ENCODE measurements around the gene INSR. TPM values are rescaled to one million over a fixed set of nuclear protein-coding genes. Genes with fewer than 3 reads are reported as not detected.

Gene INSR
- total RNA-seq, 4 donors from 2014 or later, result 134 to 252 (median 164) TPM

GRCh38 chr19:7125221-7125620, 169.0 kb downstream of the INSR start:
- peaks cover 4 to 12% of the 10 kb centered on the region in 2 donors for H3K9me3 ChIP-seq
- 99 to 100% methylated on average over 5 to 16 of the region's 16 CpGs for WGBS, 2 donors (ENCODE audit: low coverage in 1 of 2)
- intact Hi-C loops (cut with DNase I; ENCODE audit: low total_unique reads), result no loop called here
- no peak for TF ChIP-seq EP300 (IDR thresholded peaks at IDR 0.05; ENCODE audit: low read depth)
- no peak for TF ChIP-seq POLR2A (IDR thresholded peaks at IDR 0.05)
- TF ChIP-seq POLR2AphosphoS5 (IDR thresholded peaks at IDR 0.05), result no peak
- TF ChIP-seq CTCF (IDR thresholded peaks at IDR 0.05), result no peak
- in situ Hi-C loops (cut with MboI; ENCODE audit: low pct_ligation_motif_present in 1 of 4, low pct_unique_long_range_greater_than_20kb in 1 of 4, low sequenced_read_pairs in 3 of 4), result no loop called here
- H3K4me1 ChIP-seq, result no peaks in the 10 kb centered on the region
- no peaks in the 10 kb centered on the region for H3K27me3 ChIP-seq
- no peak overlapping the region for H3K4me3 ChIP-seq
- no peak for DNase-seq
- H3K27ac ChIP-seq, result no peak overlapping the region
- peaks cover 0 to 77% (median 39%) of the 10 kb centered on the region in 4 donors for H3K36me3 ChIP-seq

- TF ChIP-seq POLR2AphosphoS5 (IDR thresholded peaks at IDR 0.05), result no peak
- TF ChIP-seq CTCF (IDR thresholded peaks at IDR 0.05), result no peak
- no peak for TF ChIP-seq EP300 (IDR thresholded peaks at IDR 0.05; ENCODE audit: low read depth)
- no peak for TF ChIP-seq POLR2A (IDR thresholded peaks at IDR 0.05)
- 44 to 50% methylated on average over 3 of the region's 3 CpGs for WGBS, 2 donors (ENCODE audit: low coverage in 1 of 2)
- in situ Hi-C loops (cut with MboI; ENCODE audit: low pct_ligation_motif_present in 1 of 4, low pct_unique_long_range_greater_than_20kb in 1 of 4, low sequenced_read_pairs in 3 of 4) (loop anchor here in 1 of 4 donors (25.0 kb wide), 1 partner anchor 213 kb away; the partner anchor contains the start of gene ARHGEF18), intact Hi-C loops (cut with DNase I; ENCODE audit: low total_unique reads) (no loop called here)
- no peak overlapping the region for H3K4me3 ChIP-seq
- no peak for DNase-seq
- no peaks in the 10 kb centered on the region for H3K27me3 ChIP-seq
- H3K4me1 ChIP-seq, result no peaks in the 10 kb centered on the region
- peaks cover 0 to 74% (median 39%) of the 10 kb centered on the region in 4 donors for H3K36me3 ChIP-seq
- no peak overlapping the region for H3K27ac ChIP-seq
- peaks cover 4 to 12% of the 10 kb centered on the region in 2 donors for H3K9me3 ChIP-seq
Measured at GRCh38 chr19:7124782-7125181, 169.4 kb downstream of the INSR start.

DNA sequence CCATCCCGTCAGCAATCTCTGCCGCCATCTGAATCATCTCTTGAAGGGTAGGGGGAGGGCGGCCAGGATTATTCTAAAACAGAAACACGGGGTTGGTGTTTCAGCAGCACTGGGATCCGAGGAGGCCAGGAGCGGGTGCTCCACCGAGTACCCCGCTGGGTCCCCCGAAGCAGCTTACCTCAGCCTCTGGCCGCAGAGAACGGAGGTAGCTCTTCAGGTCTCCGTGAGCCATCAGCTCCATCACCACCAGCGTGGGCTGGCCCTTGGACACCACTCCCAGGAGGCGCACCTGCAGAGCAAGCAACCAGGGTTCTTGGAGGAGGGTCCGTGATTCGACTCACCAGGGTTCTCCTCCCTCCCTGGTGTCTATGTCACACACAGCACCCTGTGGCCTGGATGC, 171.5 kb downstream of the INSR start:
- no peak overlapping the region for H3K27ac ChIP-seq
- H3K36me3 ChIP-seq, result peaks cover 0 to 65% (median 36%) of the 10 kb centered on the region in 4 donors
- intact Hi-C loops (cut with DNase I; ENCODE audit: low total_unique reads), result no loop called here
- TF ChIP-seq CTCF (IDR thresholded peaks at IDR 0.05), result no peak
- TF ChIP-seq POLR2AphosphoS5 (IDR thresholded peaks at IDR 0.05), result no peak
- TF ChIP-seq EP300 (IDR thresholded peaks at IDR 0.05; ENCODE audit: low read depth), result no peak
- no peak for TF ChIP-seq POLR2A (IDR thresholded peaks at IDR 0.05)
- no peaks in the 10 kb centered on the region for H3K27me3 ChIP-seq
- no peak for DNase-seq
- H3K4me1 ChIP-seq, result no peaks in the 10 kb centered on the region
- WGBS, 2 donors (ENCODE audit: low coverage in 1 of 2), result 93 to 96% methylated on average over 2 to 16 of the region's 16 CpGs
- in situ Hi-C loops (cut with MboI; ENCODE audit: low pct_ligation_motif_present in 1 of 4, low pct_unique_long_range_greater_than_20kb in 1 of 4, low sequenced_read_pairs in 3 of 4), result loop anchor here in 1 of 4 donors (25.0 kb wide), 1 partner anchor 215 kb away; the partner anchor contains the start of gene ARHGEF18
- H3K4me3 ChIP-seq, result no peak overlapping the region
- peaks cover 4 to 12% of the 10 kb centered on the region in 2 donors for H3K9me3 ChIP-seq

DNA sequence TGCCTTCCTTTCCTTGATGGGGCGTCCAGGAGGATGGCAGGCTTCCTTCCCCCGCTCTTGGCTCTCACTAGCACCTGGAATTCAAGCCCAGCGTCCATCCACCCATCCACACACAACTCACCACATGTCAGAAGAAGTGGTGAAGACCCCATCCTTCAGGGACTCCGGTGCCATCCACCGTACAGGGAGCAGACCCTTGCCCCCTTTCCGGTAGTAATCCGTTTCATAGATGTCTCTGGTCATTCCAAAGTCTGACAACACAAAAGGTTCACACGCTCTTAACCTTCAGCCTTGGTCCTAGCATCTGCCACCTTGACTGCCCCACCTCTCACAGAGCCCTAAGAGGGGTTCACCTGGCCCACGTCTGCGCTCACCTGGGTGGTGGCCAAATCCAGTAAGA, 173.7 kb downstream of the INSR start:
- H3K36me3 ChIP-seq, result peaks cover 0 to 56% (median 22%) of the 10 kb centered on the region in 4 donors
- in situ Hi-C loops (cut with MboI; ENCODE audit: low pct_ligation_motif_present in 1 of 4, low pct_unique_long_range_greater_than_20kb in 1 of 4, low sequenced_read_pairs in 3 of 4), result loop anchor here in 1 of 4 donors (25.0 kb wide), 1 partner anchor 217 kb away; the partner anchor contains the start of gene ARHGEF18
- no peaks in the 10 kb centered on the region for H3K27me3 ChIP-seq
- H3K9me3 ChIP-seq, result no peaks in the 10 kb centered on the region
- intact Hi-C loops (cut with DNase I; ENCODE audit: low total_unique reads), result no loop called here
- no peak for DNase-seq
- TF ChIP-seq POLR2AphosphoS5 (IDR thresholded peaks at IDR 0.05) (no peak), POLR2A (IDR thresholded peaks at IDR 0.05) (no peak), EP300 (IDR thresholded peaks at IDR 0.05; ENCODE audit: low read depth) (no peak), CTCF (IDR thresholded peaks at IDR 0.05) (no peak)
- no peak overlapping the region for H3K4me3 ChIP-seq
- WGBS, 2 donors (ENCODE audit: low coverage in 1 of 2), result 70 to 94% methylated on average over 2 to 10 of the region's 10 CpGs
- no peaks in the 10 kb centered on the region for H3K4me1 ChIP-seq
- no peak overlapping the region for H3K27ac ChIP-seq

Measured in transverse colon (tissue), 4 donors.